ENCODE results near the gene MACO1.

- no peak for TF ChIP-seq CREB1 (IDR thresholded peaks at IDR 0.05)
- no peak for TF ChIP-seq CTCF (IDR thresholded peaks at IDR 0.05; ENCODE audit: control extremely low read depth in 1 of 3, insufficient read depth in 1 of 3, low read depth in 1 of 3, low read length in 3 of 3)
- TF ChIP-seq POLR2AphosphoS5 (IDR thresholded peaks at IDR 0.05; ENCODE audit: low read depth, low read length) = no peak
- no peak for TF ChIP-seq FOSL1 (IDR thresholded peaks at IDR 0.05; ENCODE audit: insufficient read depth, low read depth, low read length)
- TF ChIP-seq MAX (IDR thresholded peaks at IDR 0.05) = no peak
- no peak for TF ChIP-seq CBX8 (IDR thresholded peaks at IDR 0.05; ENCODE audit: borderline replicate concordance, low read depth, low read length)
- TF ChIP-seq USF2 (IDR thresholded peaks at IDR 0.05; ENCODE audit: low read length) = no peak
- TF ChIP-seq MAFK (IDR thresholded peaks at IDR 0.05; ENCODE audit: low read depth, low read length) = no peak
These were observed 100.4 kb downstream of the MACO1 start for GRCh38 chr1:25531082-25531461.
